Raji (cell line): ENCODE results near the gene UTRN.

Source experiments
- POLR2A ChIP-seq: IDR thresholded peaks from 2 replicates; pipeline ENCODE4 v1.6.1; 2011; ENCODE audit warnings: low read depth, low read length, control low read depth; ENCODE audit not compliant: insufficient read depth

UTRN gene

GRCh38 chr6:144284783-144285547 lies at the start of gene UTRN:
UTRN (plus strand) TSS chr6:144285335; CDS start chr6:144291829, 6,494 bp downstream.
- no peak for TF ChIP-seq POLR2A

- TF ChIP-seq POLR2A = no peak
Observed at GRCh38 chr6:144244688-144245087, 40.4 kb upstream of the UTRN start.

GRCh38 chr6:144246988-144247387 lies 38.1 kb upstream of the UTRN start:
- TF ChIP-seq POLR2A = no peak

GRCh38 chr6:144248003-144248402 lies 37.1 kb upstream of the UTRN start:
- no peak for TF ChIP-seq POLR2A

- TF ChIP-seq POLR2A = no peak
Observed at GRCh38 chr6:144248476-144249301, 36.4 kb upstream of the UTRN start.

GRCh38 chr6:144250276-144250675 lies 34.9 kb upstream of the UTRN start:
- no peak for TF ChIP-seq POLR2A

- TF ChIP-seq POLR2A = no peak
Observed at GRCh38 chr6:144252259-144252658, 32.9 kb upstream of the UTRN start.

GRCh38 chr6:144259986-144260385 lies 25.1 kb upstream of the UTRN start:
- no peak for TF ChIP-seq POLR2A

- TF ChIP-seq POLR2A = no peak
Observed at GRCh38 chr6:144262470-144263369, 22.4 kb upstream of the UTRN start.

- TF ChIP-seq POLR2A = no peak
Observed at GRCh38 chr6:144263786-144264185, 21.3 kb upstream of the UTRN start.

GRCh38 chr6:144264270-144265060 lies 20.7 kb upstream of the UTRN start:
- TF ChIP-seq POLR2A = no peak

- no peak for TF ChIP-seq POLR2A
Observed at GRCh38 chr6:144265061-144265357, 20.1 kb upstream of the UTRN start.

- no peak for TF ChIP-seq POLR2A
Observed at GRCh38 chr6:144265390-144265789, 19.7 kb upstream of the UTRN start.

GRCh38 chr6:144266091-144266649 lies 19.0 kb upstream of the UTRN start:
- TF ChIP-seq POLR2A = no peak

- TF ChIP-seq POLR2A = no peak
Observed at GRCh38 chr6:144268794-144269349, 16.3 kb upstream of the UTRN start.

GRCh38 chr6:144277174-144277573 lies 8.0 kb upstream of the UTRN start:
- TF ChIP-seq POLR2A = no peak
